Stomach (tissue), 4 donors: ENCODE measurements around the gene NIM1K.

Experiments used
- EP300 ChIP-seq: sonication (generic); formaldehyde crosslinking; IDR thresholded peaks from one replicate; pipeline ENCODE4 v1.6.1; 2017; ENCODE audit warnings: antibody characterized with exemption
- POLR2A ChIP-seq, 4 donors: fragments of 450-650 bp; IDR thresholded peaks; one replicate each; pipeline ENCODE4 v1.6.1; 2016; ENCODE audit warnings: antibody characterized with exemption in 4 of 4, control low read depth in 2 of 4, mild to moderate bottlenecking in 1 of 4, moderate library complexity in 1 of 4
- POLR2AphosphoS5 ChIP-seq, 3 donors: sonication (generic); formaldehyde crosslinking; IDR thresholded peaks; one replicate each; pipeline ENCODE4 v1.6.1; 2016; ENCODE audit warnings: antibody characterized with exemption in 3 of 3
- TF ChIP-seq, protein P1 (sequence below), 7 experiments: fragments of 450-650 bp in 4 of 7; fragments of 200-600 bp in 3 of 7; sonication (generic) in 3 of 7; IDR thresholded peaks; one replicate each; pipeline ENCODE4 v1.5.1; 2016 to 2019; ENCODE audit warnings: antibody characterized with exemption in 7 of 7, control low read depth in 2 of 7, mild to moderate bottlenecking in 1 of 7

GRCh38 chr5:43313854-43314457, 121.9 kb downstream of the NIM1K start:
- TF ChIP-seq, protein P1, sequence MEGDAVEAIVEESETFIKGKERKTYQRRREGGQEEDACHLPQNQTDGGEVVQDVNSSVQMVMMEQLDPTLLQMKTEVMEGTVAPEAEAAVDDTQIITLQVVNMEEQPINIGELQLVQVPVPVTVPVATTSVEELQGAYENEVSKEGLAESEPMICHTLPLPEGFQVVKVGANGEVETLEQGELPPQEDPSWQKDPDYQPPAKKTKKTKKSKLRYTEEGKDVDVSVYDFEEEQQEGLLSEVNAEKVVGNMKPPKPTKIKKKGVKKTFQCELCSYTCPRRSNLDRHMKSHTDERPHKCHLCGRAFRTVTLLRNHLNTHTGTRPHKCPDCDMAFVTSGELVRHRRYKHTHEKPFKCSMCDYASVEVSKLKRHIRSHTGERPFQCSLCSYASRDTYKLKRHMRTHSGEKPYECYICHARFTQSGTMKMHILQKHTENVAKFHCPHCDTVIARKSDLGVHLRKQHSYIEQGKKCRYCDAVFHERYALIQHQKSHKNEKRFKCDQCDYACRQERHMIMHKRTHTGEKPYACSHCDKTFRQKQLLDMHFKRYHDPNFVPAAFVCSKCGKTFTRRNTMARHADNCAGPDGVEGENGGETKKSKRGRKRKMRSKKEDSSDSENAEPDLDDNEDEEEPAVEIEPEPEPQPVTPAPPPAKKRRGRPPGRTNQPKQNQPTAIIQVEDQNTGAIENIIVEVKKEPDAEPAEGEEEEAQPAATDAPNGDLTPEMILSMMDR (IDR thresholded peaks at IDR 0.05): no peak
- TF ChIP-seq POLR2A (IDR thresholded peaks at IDR 0.05): no peak
- TF ChIP-seq EP300: no peak
- no peak for TF ChIP-seq POLR2AphosphoS5 (IDR thresholded peaks at IDR 0.05)
